Measurements from ENCODE around the gene NR2C1. TPM values are rescaled to one million over a fixed set of nuclear protein-coding genes. Genes with fewer than 3 reads are reported as not detected.
"Not testable (repeated sequence)": the region's sequence is repeated elsewhere in the genome, so short reads cannot be mapped to it uniquely, and the experiment has no call there.

The NR2C1 gene
- total and polyA plus RNA-seq, 2 donors (not counting 1 experiment from before 2014, with no cell fraction given) = 31.2 to 53.9 TPM

GRCh38 chr12:95102916-95103671 is 29.7 kb upstream of the NR2C1 start:
- ChIA-PET CTCF (interaction anchor here (0.6 kb wide), 1 partner anchor 955 kb away, joined by 6 read pairs; no protein-coding TSS in a partner anchor), POLR2A (interaction anchor here (0.7 kb wide), 1 partner anchor 1413 kb away, joined by 6 read pairs; no protein-coding TSS in a partner anchor)
- Histone ChIP-seq H3K27me3 (replicated peaks in 1 of 4; ENCODE audit: control extremely low read depth in 1 of 4, control insufficient read depth in 3 of 4, insufficient read depth in 4 of 4, low read length in 3 of 4) (no peaks in the 10 kb centered on the region), H3K27ac (ENCODE audit: low read length in 2 of 2) (no peak overlapping the region), H4K20me1 (ENCODE audit: control insufficient read depth, insufficient read depth, low read length, poor library complexity, severe bottlenecking) (no peaks in the 10 kb centered on the region), H3K79me2 (ENCODE audit: control insufficient read depth, insufficient read depth, low read length) (no peaks in the 10 kb centered on the region), H2AFZ (ENCODE audit: insufficient read depth, low read depth, low read length, poor library complexity, severe bottlenecking) (no peak overlapping the region), H3K4me3 (ENCODE audit: control extremely low read depth in 1 of 5, extremely low read depth in 1 of 5, insufficient read depth in 1 of 5, low read depth in 2 of 5, low read length in 4 of 5) (no peak overlapping the region), H3K9me3 (ENCODE audit: control extremely low read depth in 1 of 3, control insufficient read depth in 2 of 3, insufficient read depth in 1 of 3, low read length in 2 of 3) (no peaks in the 10 kb centered on the region), H3K9ac (ENCODE audit: low read length) (no peak overlapping the region), H3K36me3 (replicated peaks in 1 of 2; ENCODE audit: control extremely low read depth in 1 of 2, control insufficient read depth in 1 of 2, extremely low read depth in 1 of 2, insufficient read depth in 2 of 2, low read length in 1 of 2) (no peaks in the 10 kb centered on the region), H3K4me2 (replicated peaks; ENCODE audit: low read depth, low read length, poor library complexity, severe bottlenecking) (no peak overlapping the region), H3K4me1 (ENCODE audit: control insufficient read depth in 2 of 2, insufficient read depth in 2 of 2, low read length in 2 of 2) (peaks cover 0 to 2% of the 10 kb centered on the region in 2 donors)
- Mint-ChIP-seq H3K4me3 (no peak overlapping the region), H3K4me1 (peaks cover 15% of the 10 kb centered on the region), H3K27ac (no peak overlapping the region), H3K9me3 (ENCODE audit: insufficient read depth) (no peaks in the 10 kb centered on the region), H3K27me3 (no peaks in the 10 kb centered on the region)
- intact Hi-C loops (cut with micrococcal nuclease) = no loop called here
- ATAC-seq (ENCODE audit: low read depth) (peak; percentile 58), DNase-seq (no peak)
- 83% methylated on average over 2 of the region's 8 CpGs for WGBS (ENCODE audit: insufficient coverage)
- TF ChIP-seq CTCF (IDR thresholded peaks at IDR 0.05) = no peak
- TF ChIP-seq EZH2 (IDR thresholded peaks at IDR 0.05; ENCODE audit: borderline replicate concordance, insufficient read depth, low read depth, low read length, poor library complexity, severe bottlenecking) = no peak

GRCh38 chr12:95101957-95102356 is 28.5 kb upstream of the NR2C1 start:
- CTCF ChIA-PET; H3K4me2 ChIP-seq (replicated peaks; ENCODE audit: low read depth, low read length, poor library complexity, severe bottlenecking); H3K4me1 ChIP-seq (ENCODE audit: control insufficient read depth in 2 of 2, insufficient read depth in 2 of 2, low read length in 2 of 2); H3K27me3 ChIP-seq (replicated peaks in 1 of 4; ENCODE audit: control extremely low read depth in 1 of 4, control insufficient read depth in 3 of 4, insufficient read depth in 4 of 4, low read length in 3 of 4); POLR2A ChIA-PET; H3K4me3 ChIP-seq (ENCODE audit: control extremely low read depth in 1 of 5, extremely low read depth in 1 of 5, insufficient read depth in 1 of 5, low read depth in 2 of 5, low read length in 4 of 5); H3K27me3 Mint-ChIP-seq; H3K79me2 ChIP-seq (ENCODE audit: control insufficient read depth, insufficient read depth, low read length); intact Hi-C loops (cut with micrococcal nuclease); H2AFZ ChIP-seq (ENCODE audit: insufficient read depth, low read depth, low read length, poor library complexity, severe bottlenecking); H3K27ac Mint-ChIP-seq; H3K9ac ChIP-seq (ENCODE audit: low read length); H3K4me3 Mint-ChIP-seq; ATAC-seq (ENCODE audit: low read depth); H4K20me1 ChIP-seq (ENCODE audit: control insufficient read depth, insufficient read depth, low read length, poor library complexity, severe bottlenecking); H3K36me3 ChIP-seq (replicated peaks in 1 of 2; ENCODE audit: control extremely low read depth in 1 of 2, control insufficient read depth in 1 of 2, extremely low read depth in 1 of 2, insufficient read depth in 2 of 2, low read length in 1 of 2); H3K9me3 ChIP-seq (ENCODE audit: control extremely low read depth in 1 of 3, control insufficient read depth in 2 of 3, insufficient read depth in 1 of 3, low read length in 2 of 3); H3K9me3 Mint-ChIP-seq (ENCODE audit: insufficient read depth); H3K27ac ChIP-seq (ENCODE audit: low read length in 2 of 2); DNase-seq: not testable (repeated sequence)
- 100% methylated on average over 3 of the region's 5 CpGs for WGBS (ENCODE audit: insufficient coverage)
- H3K4me1 Mint-ChIP-seq = peaks cover 15% of the 10 kb centered on the region
